Measurements from ENCODE around the gene FLT3LG.

The FLT3LG gene

GRCh38 chr19:49489601-49490167 is 15.7 kb downstream of the FLT3LG start:
- DNase-seq = no peak

GRCh38 chr19:49490287-49491029 is 16.4 kb downstream of the FLT3LG start:
- no peak for DNase-seq

- no peak for DNase-seq
Measured at GRCh38 chr19:49491030-49491803, 17.2 kb downstream of the FLT3LG start.

GRCh38 chr19:49491804-49492572 is 18.0 kb downstream of the FLT3LG start:
- no peak for DNase-seq

GRCh38 chr19:49492573-49493405 is 18.8 kb downstream of the FLT3LG start:
- no peak for DNase-seq

- DNase-seq = no peak
Measured at GRCh38 chr19:49496574-49497008, 22.6 kb downstream of the FLT3LG start.

GRCh38 chr19:49497047-49497788 is 23.2 kb downstream of the FLT3LG start:
- DNase-seq = no peak

GRCh38 chr19:49497789-49498103 is 23.7 kb downstream of the FLT3LG start:
- DNase-seq = no peak

GRCh38 chr19:49498475-49498874 is 24.5 kb downstream of the FLT3LG start:
- no peak for DNase-seq

- no peak for DNase-seq
Measured at GRCh38 chr19:49499030-49499670, 25.1 kb downstream of the FLT3LG start.

GRCh38 chr19:49502866-49503581 is 29.0 kb downstream of the FLT3LG start:
- peak; percentile 61 for DNase-seq

GRCh38 chr19:49503582-49503962 is 29.6 kb downstream of the FLT3LG start:
- no peak for DNase-seq

GRCh38 chr19:49506575-49507105 is 32.6 kb downstream of the FLT3LG start:
- peak; percentile 43 for DNase-seq

GRCh38 chr19:49507803-49508494 is 33.9 kb downstream of the FLT3LG start:
- no peak for DNase-seq

- peak; percentile 52 for DNase-seq
Measured at GRCh38 chr19:49512970-49513745, 39.1 kb downstream of the FLT3LG start.

GRCh38 chr19:49513746-49514118 is 39.7 kb downstream of the FLT3LG start:
- DNase-seq = no peak

GRCh38 chr19:49514151-49514550 is 40.1 kb downstream of the FLT3LG start:
- peak; percentile 8 for DNase-seq

GRCh38 chr19:49515767-49516166 is 41.8 kb downstream of the FLT3LG start:
- no peak for DNase-seq

GRCh38 chr19:49518033-49518432 is 44.0 kb downstream of the FLT3LG start:
- no peak for DNase-seq

Measured in NCI-H526 treated with DMSO at 0.1 percent for 48 hours (cell line).